Hepatocyte (in vitro differentiated cells): Measurements from ENCODE around the gene NFIA.

Experiments used
- EZH2phosphoT487 ChIP-seq: fragments of 200-600 bp; sonication (generic); IDR thresholded peaks from one replicate; pipeline ENCODE4 v1.6.1; 2018; ENCODE audit warnings: antibody characterized with exemption, mild to moderate bottlenecking, low read depth, moderate library complexity; ENCODE audit not compliant: unreplicated experiment, severe bottlenecking
- TF ChIP-seq, protein P1 (sequence below): fragments of 200-600 bp; sonication (generic); IDR thresholded peaks from 2 replicates; pipeline ENCODE4 v1.5.1; 2016; ENCODE audit warnings: antibody characterized with exemption, mild to moderate bottlenecking; ENCODE audit not compliant: poor library complexity

DNA sequence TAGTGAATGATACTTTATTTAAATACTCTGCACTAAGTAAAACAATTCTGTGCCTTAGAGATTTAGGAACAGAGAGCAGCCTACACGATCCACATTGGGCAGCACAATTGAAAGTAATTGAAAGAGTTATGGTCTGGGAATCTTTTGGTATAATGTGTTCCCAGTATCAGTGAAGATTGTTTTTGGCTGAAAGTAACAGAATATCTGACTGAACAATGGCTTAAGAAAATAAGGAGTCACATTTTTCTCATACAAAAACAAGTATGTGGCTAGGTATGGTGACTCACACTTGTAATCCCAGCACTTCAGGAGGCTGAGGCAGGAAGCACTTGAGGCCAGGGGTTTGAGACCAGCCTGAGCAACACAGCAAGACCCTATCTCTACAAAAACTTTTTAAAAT lies 306.2 kb downstream of the NFIA start:
- TF ChIP-seq, protein P1, sequence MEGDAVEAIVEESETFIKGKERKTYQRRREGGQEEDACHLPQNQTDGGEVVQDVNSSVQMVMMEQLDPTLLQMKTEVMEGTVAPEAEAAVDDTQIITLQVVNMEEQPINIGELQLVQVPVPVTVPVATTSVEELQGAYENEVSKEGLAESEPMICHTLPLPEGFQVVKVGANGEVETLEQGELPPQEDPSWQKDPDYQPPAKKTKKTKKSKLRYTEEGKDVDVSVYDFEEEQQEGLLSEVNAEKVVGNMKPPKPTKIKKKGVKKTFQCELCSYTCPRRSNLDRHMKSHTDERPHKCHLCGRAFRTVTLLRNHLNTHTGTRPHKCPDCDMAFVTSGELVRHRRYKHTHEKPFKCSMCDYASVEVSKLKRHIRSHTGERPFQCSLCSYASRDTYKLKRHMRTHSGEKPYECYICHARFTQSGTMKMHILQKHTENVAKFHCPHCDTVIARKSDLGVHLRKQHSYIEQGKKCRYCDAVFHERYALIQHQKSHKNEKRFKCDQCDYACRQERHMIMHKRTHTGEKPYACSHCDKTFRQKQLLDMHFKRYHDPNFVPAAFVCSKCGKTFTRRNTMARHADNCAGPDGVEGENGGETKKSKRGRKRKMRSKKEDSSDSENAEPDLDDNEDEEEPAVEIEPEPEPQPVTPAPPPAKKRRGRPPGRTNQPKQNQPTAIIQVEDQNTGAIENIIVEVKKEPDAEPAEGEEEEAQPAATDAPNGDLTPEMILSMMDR, result no peak
- TF ChIP-seq EZH2phosphoT487, result no peak
